Activated T-cell treated with anti-CD3 and anti-CD28 coated beads, Interleukin-2, amount 50 U/mL, for 4 hours (primary cell): ENCODE results near the gene FHIT. TPM values are rescaled to one million over a fixed set of nuclear protein-coding genes. Genes with fewer than 3 reads are reported as not detected.

ENCODE experiments used
- ATAC-seq, 2 donors: fragments of 200-7000 bp; cut with Tn5 transposase; one replicate each; pipeline ENCODE4 v1.10.0; 2021
- DNase-seq: peaks from one replicate; pipeline ENCODE4 v3.0.0-alpha.2; 2020
- H3K27me3 Mint-ChIP-seq: one replicate; pipeline ENCODE4 v1.8.0; 2021; ENCODE audit warnings: low read depth, mixed read lengths
- H3K36me3 Mint-ChIP-seq: one replicate; pipeline ENCODE4 v1.8.0; 2022; ENCODE audit warnings: mixed read lengths; ENCODE audit not compliant: insufficient read depth
- H3K4me1 Mint-ChIP-seq: one replicate; pipeline ENCODE4 v1.8.0; 2021; ENCODE audit warnings: low read depth, mixed read lengths
- H3K4me3 Mint-ChIP-seq: one replicate; pipeline ENCODE4 v1.8.0; 2021; ENCODE audit warnings: mild to moderate bottlenecking, moderate library complexity, mixed read lengths
- H3K9me3 Mint-ChIP-seq: one replicate; pipeline ENCODE4 v1.8.0; 2021; ENCODE audit warnings: mixed read lengths
- total RNA-seq, 3 donors: library from RNA; stranded (reverse); gene quantifications; one replicate each; pipeline ENCODE4 v1.2.1, GENCODE V29; 2021

FHIT gene
- total RNA-seq, 3 donors from 2014 or later = 0.66 to 5.5 (median 2.4) TPM

DNA sequence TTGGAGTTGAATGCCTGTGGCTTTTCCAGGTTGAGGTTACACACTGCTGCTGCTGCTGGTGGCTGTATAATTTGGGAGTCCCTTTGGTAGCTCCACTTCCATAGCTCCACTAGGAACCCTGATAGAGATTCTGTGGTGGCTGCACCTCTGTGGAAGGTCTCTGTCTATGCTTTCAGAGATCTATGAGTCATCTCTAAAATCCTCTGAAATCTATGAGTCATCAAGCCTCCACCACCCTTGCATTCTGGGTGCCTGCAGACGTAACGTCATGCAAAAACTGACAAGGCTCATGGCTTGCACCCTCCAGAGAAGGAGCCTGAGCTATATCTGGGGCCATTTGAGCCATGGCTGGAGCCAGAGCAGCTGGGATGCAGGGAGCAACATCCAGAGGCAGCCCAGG lies 1164.4 kb downstream of the FHIT start:
- peaks cover 6% of the 10 kb centered on the region for H3K36me3 Mint-ChIP-seq
- no peak overlapping the region for H3K4me3 Mint-ChIP-seq
- DNase-seq (peak; percentile 12), ATAC-seq (peak; percentile 91 to 95)
- no peaks in the 10 kb centered on the region for H3K27me3 Mint-ChIP-seq
- peaks cover 53% of the 10 kb centered on the region for H3K4me1 Mint-ChIP-seq
- H3K9me3 Mint-ChIP-seq = peaks cover 8% of the 10 kb centered on the region

DNA sequence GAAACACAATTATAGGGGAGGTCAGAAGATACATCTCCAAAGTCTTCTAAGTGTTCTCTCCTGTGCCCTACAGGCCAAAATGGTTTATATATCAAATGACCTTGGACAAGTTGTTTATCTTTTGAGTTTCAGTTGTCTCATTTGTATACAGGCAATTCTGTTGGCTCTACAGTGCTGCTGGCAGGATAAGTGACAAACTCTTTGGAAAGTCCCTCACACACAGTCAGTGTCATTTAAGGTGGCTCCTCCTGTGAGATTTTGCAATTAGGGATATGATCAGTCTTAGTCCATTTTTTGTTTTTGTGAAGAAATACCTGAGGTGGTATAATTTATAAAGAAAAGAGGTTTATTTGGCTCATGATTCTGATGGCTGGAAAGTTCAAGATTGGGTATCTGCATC lies 1165.6 kb downstream of the FHIT start:
- Mint-ChIP-seq H3K4me1 (peaks cover 58% of the 10 kb centered on the region), H3K36me3 (peaks cover 6% of the 10 kb centered on the region), H3K4me3 (no peak overlapping the region), H3K9me3 (peaks cover 8% of the 10 kb centered on the region), H3K27me3 (no peaks in the 10 kb centered on the region)
- no peak for DNase-seq
- ATAC-seq = no peak

DNA sequence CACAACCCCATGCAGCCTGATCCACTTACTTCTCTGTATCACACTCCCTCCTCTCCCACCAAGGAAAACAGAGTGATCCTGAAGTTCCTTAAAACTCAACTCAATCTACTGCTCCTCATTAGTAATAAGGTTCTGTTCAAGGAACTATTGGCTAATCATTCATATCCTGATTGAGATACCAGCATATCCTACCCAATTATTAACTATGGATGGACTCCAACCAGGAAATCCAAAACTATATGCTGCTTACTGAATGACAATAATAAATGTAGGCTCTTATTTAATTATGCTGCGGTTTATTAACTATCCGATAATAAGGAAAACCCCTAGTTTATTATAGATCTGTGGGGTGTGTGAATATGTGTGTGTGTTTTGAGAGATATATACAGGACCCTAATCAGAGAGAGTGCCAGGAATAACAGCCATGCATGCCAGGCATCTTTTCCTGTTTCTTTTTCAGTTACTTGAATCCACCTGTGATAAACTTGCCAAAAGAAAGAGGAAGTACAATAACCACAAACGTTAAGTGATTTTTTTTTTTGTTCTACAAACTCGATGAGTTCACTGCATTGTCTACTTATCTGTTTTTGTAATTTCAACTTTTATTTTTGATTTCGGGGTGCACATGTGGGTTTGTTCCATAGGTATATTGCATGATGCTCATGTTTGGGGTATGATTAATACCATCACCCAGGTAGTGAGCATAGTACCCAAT lies 1169.7 kb downstream of the FHIT start:
- Mint-ChIP-seq H3K9me3 (peaks cover 8% of the 10 kb centered on the region), H3K36me3 (peaks cover 6% of the 10 kb centered on the region), H3K27me3 (no peaks in the 10 kb centered on the region), H3K4me3 (peak overlapping the region; percentile 70), H3K4me1 (peaks cover 59% of the 10 kb centered on the region)
- DNase-seq (no peak), ATAC-seq (no peak)

DNA sequence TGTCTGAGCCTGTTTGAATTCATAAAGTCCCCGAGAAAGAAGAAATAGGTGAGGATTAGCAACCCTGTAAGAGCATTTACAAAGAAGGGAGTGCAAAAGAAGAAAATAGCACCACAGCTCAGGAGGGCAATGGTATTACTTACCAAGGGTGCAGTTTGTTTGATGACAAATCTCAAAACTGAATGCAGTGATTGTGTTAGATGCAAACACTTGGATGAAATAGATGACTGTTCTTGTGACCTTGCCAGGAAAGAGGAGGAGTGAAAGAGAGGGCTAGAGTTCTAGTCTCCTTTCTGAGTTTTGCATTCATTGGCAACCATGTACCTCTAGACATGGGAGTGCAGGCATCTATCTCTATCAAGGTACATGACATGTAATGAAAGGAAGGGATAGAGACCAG lies 1170.6 kb downstream of the FHIT start:
- Mint-ChIP-seq H3K36me3 (peaks cover 2% of the 10 kb centered on the region), H3K27me3 (no peaks in the 10 kb centered on the region), H3K4me1 (peaks cover 54% of the 10 kb centered on the region), H3K9me3 (peaks cover 4% of the 10 kb centered on the region), H3K4me3 (peak overlapping the region; percentile 60)
- DNase-seq = no peak
- ATAC-seq = peak; percentile 85 to 88

DNA sequence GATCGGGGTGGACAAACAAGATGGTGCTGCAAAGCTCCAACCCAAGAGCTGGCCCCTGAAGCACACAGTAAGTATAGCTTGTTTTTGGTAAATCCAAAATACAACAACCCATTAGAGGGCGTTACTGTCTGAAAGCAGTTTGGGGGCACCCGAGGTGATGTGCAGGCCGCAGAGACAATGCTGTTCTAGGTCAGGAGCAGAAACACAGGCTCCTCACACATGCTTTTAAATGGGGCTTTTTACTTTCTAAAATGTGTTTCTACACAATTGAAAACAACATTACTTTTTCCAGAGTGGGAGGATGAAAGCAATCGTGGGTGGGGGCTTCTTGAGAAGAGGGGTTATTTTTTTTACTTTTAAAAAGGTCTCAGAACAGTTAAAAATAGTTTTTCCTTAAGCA lies 1172.2 kb downstream of the FHIT start:
- Mint-ChIP-seq H3K9me3 (no peaks in the 10 kb centered on the region), H3K36me3 (no peaks in the 10 kb centered on the region), H3K4me3 (peak overlapping the region; percentile 60), H3K4me1 (peaks cover 60% of the 10 kb centered on the region), H3K27me3 (no peaks in the 10 kb centered on the region)
- peak; percentile 44 to 57 for ATAC-seq
- DNase-seq = peak; percentile 16

DNA sequence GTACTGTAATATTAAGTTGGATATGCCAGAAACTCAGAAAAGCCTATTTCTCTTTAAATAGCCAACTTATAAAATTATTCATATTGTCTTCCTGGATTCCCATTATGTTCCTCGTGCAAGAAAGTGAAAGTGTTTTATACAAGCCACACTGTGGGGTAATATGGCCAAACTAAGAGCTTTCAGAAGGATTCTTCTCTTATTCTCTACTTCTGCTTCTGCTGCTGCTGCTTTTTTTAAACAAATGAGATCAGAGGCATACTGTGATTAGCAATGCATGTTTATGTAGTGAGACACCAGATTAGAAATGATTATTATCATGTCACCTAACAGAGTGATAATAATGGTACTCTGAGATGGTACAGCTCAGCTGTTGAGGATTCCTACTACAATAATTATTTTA lies 1174.9 kb downstream of the FHIT start:
- ATAC-seq = no peak
- Mint-ChIP-seq H3K9me3 (no peaks in the 10 kb centered on the region), H3K4me1 (peaks cover 68% of the 10 kb centered on the region)

DNA sequence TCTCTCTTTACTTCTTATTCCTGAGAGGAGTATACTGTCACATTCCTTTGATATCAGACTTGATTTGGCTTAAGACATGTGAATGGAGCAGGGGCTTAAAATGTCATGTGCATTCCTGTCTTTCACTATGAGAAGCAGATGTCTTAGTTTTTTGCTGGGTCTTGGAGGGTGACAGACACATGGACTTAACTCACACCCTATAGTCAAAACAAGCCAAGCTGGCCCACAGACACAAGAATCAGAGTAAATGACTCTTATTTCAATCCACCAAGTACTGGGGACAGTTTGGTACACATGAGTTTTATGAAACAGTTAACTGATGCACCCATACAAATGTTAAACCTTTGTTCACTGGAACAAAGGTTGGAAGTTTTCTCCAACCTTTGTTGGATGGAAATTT lies 1177.3 kb downstream of the FHIT start:
- Mint-ChIP-seq H3K4me1 (peaks cover 64% of the 10 kb centered on the region), H3K9me3 (no peaks in the 10 kb centered on the region), H3K4me3 (peak overlapping the region; percentile 73), H3K27me3 (no peaks in the 10 kb centered on the region), H3K36me3 (peaks cover 11% of the 10 kb centered on the region)
- peak in 1 of 2 donors; percentile 35 for ATAC-seq
- no peak for DNase-seq

More for the DNA sequence above, 1174.9 kb downstream of the FHIT start:
- peaks cover 4% of the 10 kb centered on the region for H3K36me3 Mint-ChIP-seq
- peak overlapping the region; percentile 60 for H3K4me3 Mint-ChIP-seq
- DNase-seq = no peak
- no peaks in the 10 kb centered on the region for H3K27me3 Mint-ChIP-seq

DNA sequence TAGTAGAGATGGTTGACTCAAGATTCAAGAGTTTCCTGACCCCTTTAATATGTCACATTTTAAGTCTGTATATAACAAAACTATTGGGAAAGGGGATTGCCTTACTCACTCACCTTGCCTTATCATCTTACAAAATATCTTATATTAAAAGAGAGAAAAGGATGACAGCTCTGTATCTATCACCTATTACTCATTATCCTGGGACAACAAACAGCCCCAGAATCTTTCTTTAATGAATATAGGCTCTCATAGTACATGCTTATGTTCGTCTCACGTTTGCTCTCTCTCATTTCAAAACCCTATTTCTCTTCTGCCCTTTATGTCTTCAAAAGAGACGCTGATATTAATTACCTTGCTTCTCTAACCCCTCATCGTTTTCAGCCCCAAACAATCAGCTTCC lies 1178.0 kb downstream of the FHIT start:
- DNase-seq = no peak
- peaks cover 11% of the 10 kb centered on the region for H3K36me3 Mint-ChIP-seq
- H3K9me3 Mint-ChIP-seq = no peaks in the 10 kb centered on the region
- no peaks in the 10 kb centered on the region for H3K27me3 Mint-ChIP-seq
- peak overlapping the region; percentile 73 for H3K4me3 Mint-ChIP-seq
- peak; percentile 76 to 80 for ATAC-seq
- H3K4me1 Mint-ChIP-seq = peaks cover 58% of the 10 kb centered on the region

DNA sequence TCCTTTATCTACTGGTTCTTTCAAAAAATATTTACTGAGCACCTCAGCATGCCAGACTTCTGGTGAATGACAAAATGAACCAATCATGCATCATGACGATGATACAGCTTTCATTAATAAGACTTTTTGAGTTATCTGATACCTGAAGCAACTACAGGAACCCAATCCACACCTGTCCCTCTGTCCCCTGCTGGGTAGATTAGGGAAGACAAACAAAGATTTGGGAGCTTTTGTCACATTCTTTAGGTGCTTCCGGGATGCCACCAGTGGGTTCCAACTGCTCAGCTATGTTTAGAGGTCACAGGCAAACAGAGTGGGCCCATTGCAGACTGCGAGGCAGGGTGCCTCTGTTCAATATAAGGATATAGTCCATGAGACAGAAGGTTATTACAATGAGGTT lies 1180.9 kb downstream of the FHIT start:
- H3K9me3 Mint-ChIP-seq = no peaks in the 10 kb centered on the region
- H3K4me1 Mint-ChIP-seq = peaks cover 66% of the 10 kb centered on the region
- ATAC-seq (no peak), DNase-seq (no peak)
- H3K4me3 Mint-ChIP-seq = no peak overlapping the region
- H3K36me3 Mint-ChIP-seq = peaks cover 11% of the 10 kb centered on the region
- H3K27me3 Mint-ChIP-seq = no peaks in the 10 kb centered on the region

DNA sequence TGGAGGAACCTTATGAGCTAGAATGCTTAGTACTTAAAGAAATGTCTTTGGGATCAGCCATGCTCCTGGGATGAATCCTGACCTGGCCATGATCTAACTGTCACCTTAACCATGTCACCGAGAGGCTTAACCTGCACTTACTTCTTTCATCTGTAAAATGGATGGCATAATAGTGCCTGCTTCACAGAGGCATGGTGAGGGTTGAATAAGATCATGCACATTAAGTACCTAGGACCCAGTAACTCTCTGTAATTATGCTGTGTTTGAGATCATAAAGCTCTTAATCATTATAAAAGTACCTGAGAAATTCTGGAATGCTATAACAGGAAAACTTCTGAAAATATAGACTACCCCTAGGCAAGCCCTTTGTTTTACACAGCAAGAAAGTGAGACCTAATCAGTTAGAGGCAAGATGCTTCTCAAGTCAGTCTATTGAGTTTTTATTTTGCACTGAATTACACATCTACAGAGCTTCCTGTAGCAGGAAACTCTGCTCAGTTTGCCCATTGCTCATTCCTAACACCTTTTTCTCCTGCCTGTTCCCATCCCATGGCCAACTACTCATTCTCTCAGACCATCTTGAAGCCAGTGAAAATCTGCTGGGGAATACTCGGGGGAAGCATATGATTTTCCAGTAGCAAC lies 1185.9 kb downstream of the FHIT start:
- peaks cover 68% of the 10 kb centered on the region for H3K4me1 Mint-ChIP-seq
- DNase-seq = no peak
- no peaks in the 10 kb centered on the region for H3K9me3 Mint-ChIP-seq
- no peaks in the 10 kb centered on the region for H3K27me3 Mint-ChIP-seq
- no peak overlapping the region for H3K4me3 Mint-ChIP-seq
- H3K36me3 Mint-ChIP-seq = peaks cover 5% of the 10 kb centered on the region
- peak; percentile 24 to 36 for ATAC-seq

DNA sequence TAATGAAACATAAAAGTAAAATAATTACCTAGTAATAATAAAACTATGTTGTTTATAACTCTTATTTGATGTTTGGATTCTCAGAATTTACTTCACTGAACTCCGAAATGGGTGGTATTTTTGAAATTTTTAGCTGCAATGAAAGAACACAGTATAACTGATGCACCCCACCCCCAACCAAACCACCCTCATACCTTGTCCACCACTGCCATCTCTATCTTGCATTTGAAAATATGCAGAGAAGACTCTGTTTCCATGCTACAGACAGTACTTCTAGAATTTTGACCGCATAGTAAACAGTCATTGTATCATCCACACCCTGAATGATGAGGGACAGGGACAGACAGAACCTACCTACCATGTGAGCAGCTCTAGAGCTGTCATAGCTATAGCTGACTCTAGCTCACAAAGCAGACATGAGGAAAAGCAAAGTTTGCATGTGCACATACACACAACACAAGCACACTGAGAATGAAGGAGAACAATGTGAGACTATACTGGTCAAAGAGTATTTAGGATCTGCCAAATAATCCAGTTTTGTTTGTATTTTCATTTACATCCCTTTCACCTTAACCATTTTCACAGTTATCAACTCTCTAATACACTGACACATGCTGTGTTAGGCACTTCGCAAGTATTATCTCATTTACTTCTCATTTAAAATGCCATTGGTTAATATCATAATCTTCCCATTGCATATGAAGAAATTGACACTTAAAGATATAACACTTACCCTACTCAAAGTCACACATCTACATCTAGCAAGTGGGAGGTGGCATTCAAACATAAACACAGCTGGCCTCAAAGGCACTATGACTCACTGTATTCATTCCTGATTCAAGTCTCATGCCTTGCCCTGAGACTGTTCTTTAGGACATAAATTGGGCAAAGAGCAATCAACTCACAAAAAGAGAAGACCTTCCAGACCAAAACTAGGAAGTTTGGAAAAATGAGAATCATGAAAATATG lies 1186.8 kb downstream of the FHIT start:
- Mint-ChIP-seq H3K27me3 (no peaks in the 10 kb centered on the region), H3K4me3 (no peak overlapping the region), H3K4me1 (peaks cover 65% of the 10 kb centered on the region), H3K9me3 (no peaks in the 10 kb centered on the region), H3K36me3 (peaks cover 2% of the 10 kb centered on the region)
- no peak for DNase-seq
- ATAC-seq = peak; percentile 90 to 94

DNA sequence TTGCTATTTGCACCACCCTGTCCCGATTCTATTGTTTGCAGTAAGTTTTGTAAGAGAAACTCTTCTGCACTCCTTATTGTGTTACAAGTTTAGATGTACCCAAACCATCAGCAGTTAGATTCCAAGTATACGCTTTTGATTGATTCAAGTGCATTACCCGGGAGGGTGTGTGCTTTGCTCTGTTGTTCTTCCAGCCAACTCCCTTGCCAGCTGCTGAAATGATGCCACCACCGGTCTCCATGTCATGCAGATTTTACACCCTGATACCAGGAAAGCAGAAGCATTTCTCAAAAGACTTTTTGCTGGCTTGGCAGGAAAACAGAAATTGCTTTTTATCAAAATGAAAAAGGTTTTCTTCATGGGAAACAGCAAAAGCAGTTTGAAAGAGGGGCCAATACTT lies 1194.8 kb downstream of the FHIT start:
- Mint-ChIP-seq H3K9me3 (peaks cover 5% of the 10 kb centered on the region), H3K36me3 (peaks cover 10% of the 10 kb centered on the region), H3K27me3 (no peaks in the 10 kb centered on the region), H3K4me3 (peak overlapping the region; percentile 53), H3K4me1 (peaks cover 64% of the 10 kb centered on the region)
- ATAC-seq (no peak), DNase-seq (no peak)

DNA sequence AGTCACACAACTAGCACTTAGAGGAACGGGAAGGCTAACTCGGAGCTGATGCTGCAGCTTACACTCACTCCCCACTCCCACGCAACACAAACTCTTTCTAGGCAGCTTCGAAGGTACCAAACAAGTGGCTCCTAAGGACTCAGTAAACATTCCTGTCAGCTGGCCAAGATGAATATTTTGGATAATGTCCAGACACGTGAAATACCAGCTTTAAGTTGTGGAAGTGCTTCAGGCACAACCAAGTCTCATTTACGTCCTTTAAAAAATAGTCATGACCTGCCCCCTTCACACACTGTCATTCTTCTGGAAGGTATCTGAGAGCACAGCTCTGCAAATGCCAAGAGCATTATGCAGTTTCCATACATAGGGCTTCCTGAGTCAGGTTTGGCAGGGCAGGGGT lies 1195.5 kb downstream of the FHIT start:
- Mint-ChIP-seq H3K36me3 (peaks cover 10% of the 10 kb centered on the region), H3K4me1 (peaks cover 60% of the 10 kb centered on the region), H3K4me3 (peak overlapping the region; percentile 53), H3K27me3 (no peaks in the 10 kb centered on the region), H3K9me3 (peaks cover 5% of the 10 kb centered on the region)
- peak; percentile 44 to 46 for ATAC-seq
- DNase-seq = no peak

DNA sequence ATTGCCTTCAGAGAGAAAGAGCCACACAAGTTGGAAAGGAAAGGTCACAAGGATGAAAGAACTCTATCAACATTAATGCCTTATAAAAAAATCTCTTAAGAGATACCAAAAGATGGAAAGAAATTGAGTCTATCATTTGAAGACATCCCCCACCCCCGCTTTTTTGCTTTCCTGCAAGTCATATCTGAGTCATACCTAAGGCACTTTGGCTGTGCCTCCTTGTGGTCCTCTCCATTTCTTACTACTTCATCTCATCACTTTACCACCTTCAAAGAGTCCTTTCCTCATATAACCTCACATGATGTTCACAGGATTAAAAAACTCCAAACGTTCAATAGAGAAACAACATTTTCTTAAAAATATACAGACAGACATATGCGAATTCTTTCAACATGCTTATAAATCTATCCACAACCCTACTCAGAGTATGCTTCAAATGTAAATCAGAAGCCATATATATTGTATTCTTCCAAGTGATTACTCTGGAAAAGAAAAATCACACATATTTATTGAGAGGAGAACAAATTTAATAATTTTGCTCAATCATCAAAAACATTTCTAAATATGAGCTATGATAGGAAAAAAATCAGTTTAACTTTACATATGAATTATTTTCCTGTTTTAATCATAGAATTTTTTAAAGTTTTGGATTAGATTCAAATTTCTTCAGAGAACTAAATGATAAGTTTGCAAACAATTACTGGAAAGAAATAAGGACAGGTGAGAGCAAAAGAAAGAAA lies 1197.6 kb downstream of the FHIT start:
- peaks cover 5% of the 10 kb centered on the region for H3K9me3 Mint-ChIP-seq
- DNase-seq (no peak), ATAC-seq (peak; percentile 77 to 79)
- peaks cover 6% of the 10 kb centered on the region for H3K36me3 Mint-ChIP-seq
- peak overlapping the region; percentile 11 for H3K4me3 Mint-ChIP-seq
- peaks cover 63% of the 10 kb centered on the region for H3K4me1 Mint-ChIP-seq
- no peaks in the 10 kb centered on the region for H3K27me3 Mint-ChIP-seq
